Neural progenitor cell (in vitro differentiated cells): Measurements from ENCODE around the gene TYW5.

Experiments used
- CTCF ChIP-seq: fragments of 200-600 bp; sonication (generic); IDR thresholded peaks from 2 replicates; pipeline ENCODE4 v1.5.1; 2017; ENCODE audit warnings: antibody characterized with exemption, mild to moderate bottlenecking
- EZH2 ChIP-seq: fragments of 200-600 bp; sonication (generic); IDR thresholded peaks from 2 replicates; pipeline ENCODE4 v1.6.1; 2017; ENCODE audit warnings: antibody characterized with exemption, mild to moderate bottlenecking, moderate library complexity
- EZH2phosphoT487 ChIP-seq: fragments of 200-600 bp; sonication (generic); IDR thresholded peaks from 2 replicates; pipeline ENCODE4 v1.6.1; 2017; ENCODE audit warnings: antibody characterized with exemption

GRCh38 chr2:199922856-199923255, 32.4 kb downstream of the TYW5 start:
- TF ChIP-seq CTCF (no peak), EZH2 (no peak), EZH2phosphoT487 (no peak)
